ENCODE data around the gene ZC3H7B.

Gene ZC3H7B

GRCh38 chr22:41334951-41335635 is 33.8 kb downstream of the ZC3H7B start:
- H3K36me3 ChIP-seq (ENCODE audit: control insufficient read depth, low read length), result peaks cover 31% of the 10 kb centered on the region
- H3K27ac ChIP-seq (ENCODE audit: low read depth, low read length), result no peak overlapping the region
- H3K9me2 ChIP-seq (replicated peaks; ENCODE audit: control insufficient read depth, low read length), result no peaks in the 10 kb centered on the region
- TF ChIP-seq EZH2phosphoT487 (IDR thresholded peaks at IDR 0.05; ENCODE audit: borderline replicate concordance, low read length), result no peak
- no peak for TF ChIP-seq CTCF (IDR thresholded peaks at IDR 0.05; ENCODE audit: low read depth, low read length, poor library complexity, severe bottlenecking)
- H3K27me3 ChIP-seq (ENCODE audit: control insufficient read depth, low read length), result no peaks in the 10 kb centered on the region
- no peaks in the 10 kb centered on the region for H3K9me3 ChIP-seq (ENCODE audit: control insufficient read depth, insufficient read depth, low read length)
- H3K4me2 ChIP-seq (ENCODE audit: low read length), result no peak overlapping the region
- H3K79me2 ChIP-seq (ENCODE audit: control insufficient read depth, low read length), result no peaks in the 10 kb centered on the region
- H3K4me3 ChIP-seq (ENCODE audit: low read length), result no peak overlapping the region
- H3K4me1 ChIP-seq (ENCODE audit: control insufficient read depth, low read length), result no peaks in the 10 kb centered on the region
- H4K20me1 ChIP-seq (ENCODE audit: control insufficient read depth, insufficient read depth, low read depth, low read length), result no peaks in the 10 kb centered on the region
- H3F3A ChIP-seq (ENCODE audit: control insufficient read depth, insufficient read depth), result no peaks in the 10 kb centered on the region

GRCh38 chr22:41338614-41339212 is 37.4 kb downstream of the ZC3H7B start:
- Histone ChIP-seq H3K9me2 (replicated peaks; ENCODE audit: control insufficient read depth, low read length) (no peaks in the 10 kb centered on the region), H3K9me3 (ENCODE audit: control insufficient read depth, insufficient read depth, low read length) (no peaks in the 10 kb centered on the region), H3K36me3 (ENCODE audit: control insufficient read depth, low read length) (peaks cover 19% of the 10 kb centered on the region)

DNA sequence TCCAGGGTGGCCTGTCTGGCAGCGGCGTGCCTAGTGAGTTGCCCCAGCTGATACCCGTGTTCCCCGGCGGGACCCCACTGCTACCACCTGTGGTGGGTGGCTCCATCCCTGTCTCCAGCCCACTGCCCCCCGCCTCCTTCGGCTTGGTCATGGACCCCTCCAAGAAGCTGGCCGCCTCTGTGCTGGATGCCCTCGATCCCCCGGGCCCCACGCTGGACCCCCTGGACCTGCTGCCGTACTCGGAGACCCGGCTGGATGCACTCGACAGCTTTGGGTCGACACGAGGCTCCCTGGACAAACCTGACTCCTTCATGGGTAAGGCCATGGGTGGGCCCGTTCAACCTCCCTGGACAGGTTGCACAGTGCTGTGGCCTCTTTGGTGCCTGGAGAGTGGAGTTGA is 38.5 kb downstream of the ZC3H7B start:
- H3K4me2 ChIP-seq (ENCODE audit: low read length), result no peak overlapping the region
- H3K4me1 ChIP-seq (ENCODE audit: control insufficient read depth, low read length), result no peaks in the 10 kb centered on the region
- peaks cover 17% of the 10 kb centered on the region for H3K36me3 ChIP-seq (ENCODE audit: control insufficient read depth, low read length)
- H3K27ac ChIP-seq (ENCODE audit: low read depth, low read length), result no peak overlapping the region
- H4K20me1 ChIP-seq (ENCODE audit: control insufficient read depth, insufficient read depth, low read depth, low read length), result no peaks in the 10 kb centered on the region
- H3K79me2 ChIP-seq (ENCODE audit: control insufficient read depth, low read length), result no peaks in the 10 kb centered on the region
- H3F3A ChIP-seq (ENCODE audit: control insufficient read depth, insufficient read depth), result no peaks in the 10 kb centered on the region
- H3K9me2 ChIP-seq (replicated peaks; ENCODE audit: control insufficient read depth, low read length), result no peaks in the 10 kb centered on the region
- H3K4me3 ChIP-seq (ENCODE audit: low read length), result no peak overlapping the region
- H3K27me3 ChIP-seq (ENCODE audit: control insufficient read depth, low read length), result no peaks in the 10 kb centered on the region
- H3K9me3 ChIP-seq (ENCODE audit: control insufficient read depth, insufficient read depth, low read length), result no peaks in the 10 kb centered on the region
- TF ChIP-seq EZH2phosphoT487 (IDR thresholded peaks at IDR 0.05; ENCODE audit: borderline replicate concordance, low read length), result no peak
- no peak for TF ChIP-seq CTCF (IDR thresholded peaks at IDR 0.05; ENCODE audit: low read depth, low read length, poor library complexity, severe bottlenecking)

More at GRCh38 chr22:41338614-41339212, 37.4 kb downstream of the ZC3H7B start:
- Histone ChIP-seq H3F3A (ENCODE audit: control insufficient read depth, insufficient read depth) (no peaks in the 10 kb centered on the region), H3K4me3 (ENCODE audit: low read length) (no peak overlapping the region), H3K27ac (ENCODE audit: low read depth, low read length) (no peak overlapping the region), H3K4me1 (ENCODE audit: control insufficient read depth, low read length) (no peaks in the 10 kb centered on the region), H3K27me3 (ENCODE audit: control insufficient read depth, low read length) (no peaks in the 10 kb centered on the region), H3K79me2 (ENCODE audit: control insufficient read depth, low read length) (no peaks in the 10 kb centered on the region), H4K20me1 (ENCODE audit: control insufficient read depth, insufficient read depth, low read depth, low read length) (no peaks in the 10 kb centered on the region), H3K4me2 (ENCODE audit: low read length) (no peak overlapping the region)
- TF ChIP-seq CTCF (IDR thresholded peaks at IDR 0.05; ENCODE audit: low read depth, low read length, poor library complexity, severe bottlenecking) (no peak), EZH2phosphoT487 (IDR thresholded peaks at IDR 0.05; ENCODE audit: borderline replicate concordance, low read length) (no peak)

All from DOHH2 (cell line).